HL-60 (cell line): ENCODE measurements around the gene SPEM1.

Experiments used
- CTCF ChIP-seq: IDR thresholded peaks from one replicate; pipeline ENCODE4 v1.5.1; 2011; ENCODE audit warnings: low read length, control low read depth, inconsistent platforms; ENCODE audit not compliant: insufficient read depth
- GABPA ChIP-seq: IDR thresholded peaks from 2 replicates; pipeline ENCODE4 v1.6.1; 2012; ENCODE audit warnings: low read depth
- REST ChIP-seq: IDR thresholded peaks from 2 replicates; pipeline ENCODE4 v1.6.1; 2012; ENCODE audit warnings: low read depth; ENCODE audit not compliant: insufficient replicate concordance

- TF ChIP-seq CTCF: no peak
- no peak for TF ChIP-seq REST
- TF ChIP-seq GABPA: no peak
Observed at GRCh38 chr17:7406235-7406825, 13.8 kb upstream of the SPEM1 start.
